HG03097 (cell line): Measurements from ENCODE around the gene PCLO.

Source experiments
- ATAC-seq: cut with Tn5 transposase; IDR thresholded peaks from one replicate; pipeline ENCODE4 v1.9.1; 2021; ENCODE audit not compliant: unreplicated experiment, low FRiP score

Gene PCLO

GRCh38 chr7:82859106-82859850 lies 303.4 kb downstream of the PCLO start:
- no peak for ATAC-seq

GRCh38 chr7:82851121-82851520 lies 311.6 kb downstream of the PCLO start:
- no peak for ATAC-seq

GRCh38 chr7:82841828-82842227 lies 320.9 kb downstream of the PCLO start:
- no peak for ATAC-seq

GRCh38 chr7:82840061-82840460 lies 322.6 kb downstream of the PCLO start:
- no peak for ATAC-seq

- ATAC-seq: no peak
Observed at GRCh38 chr7:82839555-82839954, 323.1 kb downstream of the PCLO start.

GRCh38 chr7:82839063-82839462 lies 323.6 kb downstream of the PCLO start:
- no peak for ATAC-seq

GRCh38 chr7:82838314-82838713 lies 324.4 kb downstream of the PCLO start:
- no peak for ATAC-seq

GRCh38 chr7:82823073-82823472 lies 339.6 kb downstream of the PCLO start:
- no peak for ATAC-seq

GRCh38 chr7:82821037-82821436 lies 341.6 kb downstream of the PCLO start:
- ATAC-seq: no peak

- ATAC-seq: no peak
Observed at GRCh38 chr7:82818171-82818570, 344.5 kb downstream of the PCLO start.

GRCh38 chr7:82816272-82816671 lies 346.4 kb downstream of the PCLO start:
- no peak for ATAC-seq

GRCh38 chr7:82810558-82811259 lies 352.0 kb downstream of the PCLO start:
- no peak for ATAC-seq

- no peak for ATAC-seq
Observed at GRCh38 chr7:82808633-82809032, 354.1 kb downstream of the PCLO start.

- no peak for ATAC-seq
Observed at GRCh38 chr7:82805527-82805960, 357.1 kb downstream of the PCLO start.

GRCh38 chr7:82803411-82803810 lies 359.3 kb downstream of the PCLO start:
- ATAC-seq: no peak

- no peak for ATAC-seq
Observed at GRCh38 chr7:82789883-82790609, 372.6 kb downstream of the PCLO start.

- ATAC-seq: no peak
Observed at GRCh38 chr7:82778021-82778420, 384.7 kb downstream of the PCLO start.

- ATAC-seq: no peak
Observed at GRCh38 chr7:82762880-82763279, 399.8 kb downstream of the PCLO start.

GRCh38 chr7:82760831-82761230 lies 401.9 kb downstream of the PCLO start:
- ATAC-seq: no peak

- ATAC-seq: no peak
Observed at GRCh38 chr7:82760074-82760473, 402.6 kb downstream of the PCLO start.
